Uterus (tissue), 4 donors: ENCODE data around the gene LTBP1. TPM values are rescaled to one million over a fixed set of nuclear protein-coding genes. Genes with fewer than 3 reads are reported as not detected.

ENCODE experiments used
- DNase-seq, 2 donors: peaks; one replicate each; pipeline ENCODE4 v3.0.0-alpha.2; 2019 to 2020
- H3K27ac ChIP-seq, 2 donors: fragments of 200-600 bp; sonication (generic); 1 replicate in 1 of 2; 2 replicates in 1 of 2; pipeline ENCODE4 v1.5.1; 2016 to 2018
- H3K27me3 ChIP-seq, 2 donors: fragments of 200-600 bp; sonication (generic); one replicate each; pipeline ENCODE4 v1.5.1; 2018 to 2019; ENCODE audit warnings: control low read depth in 1 of 2
- H3K36me3 ChIP-seq, 2 donors: fragments of 200-600 bp; sonication (generic); one replicate each; pipeline ENCODE4 v1.5.1; 2019; ENCODE audit warnings: control low read depth in 1 of 2
- H3K4me1 ChIP-seq, 2 donors: fragments of 200-600 bp; sonication (generic); one replicate each; pipeline ENCODE4 v1.5.1; 2018 to 2019; ENCODE audit warnings: control low read depth in 1 of 2
- H3K4me3 ChIP-seq, 2 donors: fragments of 200-600 bp; sonication (generic); 1 replicate in 1 of 2; 2 replicates in 1 of 2; pipeline ENCODE4 v1.5.1; 2018 to 2019; ENCODE audit warnings: mild to moderate bottlenecking in 1 of 2
- H3K9me3 ChIP-seq, 2 donors: fragments of 200-600 bp; sonication (generic); one replicate each; pipeline ENCODE4 v1.5.1; 2019; ENCODE audit warnings: control low read depth in 1 of 2
- CTCF ChIP-seq, 4 experiments: fragments of 200-600 bp in 2 of 4; fragments of 450-650 bp in 2 of 4; sonication (generic) in 2 of 4; IDR thresholded peaks; one replicate each; pipeline ENCODE4 v1.5.1; 2016 to 2019; ENCODE audit warnings: antibody characterized with exemption in 4 of 4, mild to moderate bottlenecking in 2 of 4, moderate library complexity in 1 of 4
- POLR2A ChIP-seq, 2 donors: fragments of 450-650 bp; IDR thresholded peaks; one replicate each; pipeline ENCODE4 v1.6.1; 2016; ENCODE audit warnings: antibody characterized with exemption in 2 of 2, mild to moderate bottlenecking in 1 of 2, moderate library complexity in 1 of 2
- intact Hi-C: fragments of 100-400 bp; cut with DNase I; formaldehyde crosslinking; loops from one replicate; pipeline ENCODE4 v1.15.1; 2023; ENCODE audit warnings: low total_unique reads
- total RNA-seq, 4 donors: library from RNA; depleted of rRNA in 3 of 4; stranded (reverse); fragments of >200 nt in 3 of 4; gene quantifications; one replicate each; pipeline versions ENCODE4 v1.1.0 to v1.2.4, GENCODE V29; 2014 to 2023
- donor health status: DM: yes; HTN: yes; CAD: no.

LTBP1 gene
- total RNA-seq, 4 donors from 2014 or later: 72.5 to 322 (median 92.2) TPM

GRCh38 chr2:33022395-33022985 lies 75.7 kb downstream of the LTBP1 start:
- intact Hi-C loops: no loop called here
- TF ChIP-seq POLR2A (IDR thresholded peaks at IDR 0.05) (no peak), CTCF (IDR thresholded peaks at IDR 0.05) (no peak)
- Histone ChIP-seq H3K9me3 (no peaks in the 10 kb centered on the region), H3K36me3 (no peaks in the 10 kb centered on the region), H3K4me1 (peaks cover 0 to 3% of the 10 kb centered on the region in 2 donors), H3K27me3 (no peaks in the 10 kb centered on the region), H3K4me3 (no peak overlapping the region), H3K27ac (peak overlapping the region; percentile 57 to 77)
- DNase-seq: no peak

DNA sequence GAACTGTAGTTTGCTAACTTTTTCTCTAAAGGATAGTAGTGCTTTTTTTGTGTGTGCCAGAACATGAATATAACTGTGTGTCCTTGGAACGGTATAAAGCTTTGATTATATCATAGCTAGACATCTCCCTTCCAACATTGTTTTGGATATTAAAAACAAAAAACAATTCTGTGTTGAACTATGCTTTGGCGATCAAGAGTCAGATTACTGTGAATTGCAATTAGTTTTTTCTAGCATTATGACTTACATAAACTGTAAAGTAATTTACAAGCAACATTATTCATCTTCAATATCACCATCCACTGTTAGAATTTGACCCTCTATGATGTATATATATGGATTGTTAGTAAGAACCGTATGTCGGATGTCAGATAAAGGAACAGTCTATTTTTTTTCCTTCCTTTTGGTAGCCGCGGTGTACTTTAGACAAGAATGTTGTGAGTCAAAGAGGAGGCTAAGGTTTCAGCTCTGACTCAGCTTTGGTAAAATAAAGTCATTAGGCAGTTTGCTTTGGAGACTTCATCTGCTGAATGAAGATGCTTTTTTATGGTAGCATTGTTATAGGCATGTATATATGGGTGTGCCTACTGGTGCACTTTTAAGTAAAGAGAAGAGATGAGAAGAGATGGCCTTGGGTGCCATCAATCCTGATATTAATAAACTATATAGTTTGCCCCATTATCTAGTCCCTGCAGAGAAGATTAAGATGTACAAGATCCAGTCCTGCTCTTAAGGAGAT lies 76.4 kb downstream of the LTBP1 start:
- Histone ChIP-seq H3K4me3 (no peak overlapping the region), H3K27me3 (no peaks in the 10 kb centered on the region), H3K4me1 (peaks cover 0 to 3% of the 10 kb centered on the region in 2 donors), H3K9me3 (no peaks in the 10 kb centered on the region), H3K36me3 (no peaks in the 10 kb centered on the region), H3K27ac (peak overlapping the region; percentile 36 to 77)
- no peak for DNase-seq
- TF ChIP-seq POLR2A (IDR thresholded peaks at IDR 0.05) (no peak), CTCF (IDR thresholded peaks at IDR 0.05) (no peak)
- intact Hi-C loops: no loop called here

DNA sequence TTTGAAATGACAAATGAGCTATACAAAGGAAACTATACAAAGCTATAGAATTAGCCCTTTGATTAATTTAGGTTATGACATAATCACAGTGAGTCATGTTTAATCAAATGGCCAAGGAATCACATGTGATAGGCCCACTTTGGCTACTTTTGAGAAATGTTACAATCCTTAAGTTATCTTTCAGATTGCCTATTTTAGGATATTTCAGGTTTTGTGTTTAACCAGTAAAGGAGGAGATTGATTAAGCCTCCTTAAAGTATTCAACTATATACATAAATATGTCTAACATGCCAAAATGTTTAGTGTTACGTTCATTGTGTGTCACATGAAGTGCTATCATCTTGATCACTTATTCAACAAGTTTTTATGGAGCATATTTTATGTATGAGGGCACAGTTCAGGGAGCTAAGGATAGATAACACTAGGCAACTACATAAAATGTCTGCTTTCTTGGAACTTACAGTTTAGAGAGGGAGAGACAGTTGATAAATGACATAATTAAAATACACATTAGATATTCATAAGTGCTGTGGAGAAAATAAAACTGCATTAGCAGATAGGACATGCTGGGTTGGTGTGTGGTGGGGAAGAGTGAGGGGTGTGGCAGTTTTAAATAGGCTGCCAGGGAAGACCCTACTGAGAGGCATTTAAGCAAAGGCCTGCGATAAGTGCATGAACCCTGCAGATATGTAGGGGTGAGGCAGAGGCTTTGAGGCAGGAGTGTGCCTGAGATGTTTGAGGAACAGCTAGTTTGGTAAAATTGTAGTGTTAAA lies 77.2 kb downstream of the LTBP1 start:
- intact Hi-C loops: no loop called here
- no peaks in the 10 kb centered on the region for H3K36me3 ChIP-seq
- H3K4me1 ChIP-seq: peaks cover 0 to 3% of the 10 kb centered on the region in 2 donors
- DNase-seq: no peak
- H3K9me3 ChIP-seq: no peaks in the 10 kb centered on the region
- no peak for TF ChIP-seq CTCF (IDR thresholded peaks at IDR 0.05)
- no peak for TF ChIP-seq POLR2A (IDR thresholded peaks at IDR 0.05)
- H3K27ac ChIP-seq: peak overlapping the region; percentile 28 to 77
- no peaks in the 10 kb centered on the region for H3K27me3 ChIP-seq
- no peak overlapping the region for H3K4me3 ChIP-seq

GRCh38 chr2:33024758-33025157 lies 78.0 kb downstream of the LTBP1 start:
- no peaks in the 10 kb centered on the region for H3K27me3 ChIP-seq
- no peak for TF ChIP-seq POLR2A (IDR thresholded peaks at IDR 0.05)
- H3K27ac ChIP-seq: no peak overlapping the region
- no peak overlapping the region for H3K4me3 ChIP-seq
- H3K9me3 ChIP-seq: no peaks in the 10 kb centered on the region
- no peak for DNase-seq
- no peaks in the 10 kb centered on the region for H3K36me3 ChIP-seq
- intact Hi-C loops: no loop called here
- peaks cover 0 to 3% of the 10 kb centered on the region in 2 donors for H3K4me1 ChIP-seq

DNA sequence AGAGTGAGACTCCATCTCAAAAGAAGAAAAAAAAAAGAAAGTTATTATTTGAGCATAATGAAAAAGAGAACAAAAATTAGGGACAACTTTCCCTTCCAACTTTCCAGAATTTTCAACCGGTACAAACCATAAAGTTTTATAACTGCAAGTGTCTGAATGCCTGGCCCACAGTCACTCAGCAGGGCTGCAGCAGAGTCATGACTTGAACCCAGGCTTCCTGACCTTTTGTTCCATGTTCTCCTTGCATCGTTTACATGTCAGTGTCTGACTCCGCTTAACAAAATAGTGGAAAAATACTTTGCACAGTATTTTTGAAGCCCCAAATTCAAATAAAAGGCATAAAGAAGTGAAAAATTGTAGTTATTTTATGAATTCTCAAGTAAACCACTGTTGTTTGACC lies 82.7 kb downstream of the LTBP1 start:
- Histone ChIP-seq H3K9me3 (no peaks in the 10 kb centered on the region), H3K36me3 (no peaks in the 10 kb centered on the region), H3K27ac (peak overlapping the region in 1 of 2 donors; percentile 13), H3K27me3 (no peaks in the 10 kb centered on the region), H3K4me3 (no peak overlapping the region), H3K4me1 (no peaks in the 10 kb centered on the region)
- DNase-seq: peak in 1 of 2 donors; percentile 43
- TF ChIP-seq CTCF (IDR thresholded peaks at IDR 0.05) (no peak), POLR2A (IDR thresholded peaks at IDR 0.05) (no peak)
- intact Hi-C loops: no loop called here
